ENCODE results near the gene LAMA2.

GRCh38 chr6:128882991-128883611, at the start of gene LAMA2:
- TF ChIP-seq CTCF (conservative IDR thresholded peaks at IDR 0.05 in 1 of 2, IDR thresholded peaks at IDR 0.05 in 1 of 2; ENCODE audit: extremely low read depth in 1 of 2, insufficient read depth in 1 of 2, low read depth in 1 of 2, low read length in 2 of 2), result no peak
- peak; percentile 95 for TF ChIP-seq EZH2 (IDR thresholded peaks at IDR 0.05; ENCODE audit: borderline replicate concordance, low read length)
